SU-DHL-6 (cell line): ENCODE measurements around the gene DLG3.

ENCODE experiments used
- H2AFZ ChIP-seq: fragments of 200-600 bp; sonication (generic); 2 replicates; pipeline ENCODE4 v1.6.1; 2014; ENCODE audit warnings: low read depth, mild to moderate bottlenecking, moderate library complexity, mixed read lengths, antibody characterized with exemption, low read length; ENCODE audit not compliant: severe bottlenecking
- H3F3A ChIP-seq: fragments of 200-600 bp; shearing (Covaris generic); 2 replicates; pipeline ENCODE4 v1.6.0; 2016; ENCODE audit warnings: antibody characterized with exemption, mild to moderate bottlenecking; ENCODE audit not compliant: insufficient read depth
- H3K27ac ChIP-seq: fragments of 200-600 bp; sonication (generic); 2 replicates; pipeline ENCODE4 v1.5.1; 2016; ENCODE audit warnings: low read depth, mild to moderate bottlenecking, low read length, moderate library complexity, mixed read lengths
- H3K27me3 ChIP-seq: fragments of 200-600 bp; sonication (generic), shearing (Covaris generic); 2 replicates; pipeline ENCODE4 v1.6.0; 2014; ENCODE audit warnings: mild to moderate bottlenecking, low read length
- H3K36me3 ChIP-seq: fragments of 200-600 bp; sonication (generic); 2 replicates; pipeline ENCODE4 v1.6.1; 2014; ENCODE audit warnings: mild to moderate bottlenecking, low read length, mixed read lengths
- H3K4me2 ChIP-seq: fragments of 300-600, 200-600 bp; shearing (Covaris generic), sonication (generic); 2 replicates; pipeline ENCODE4 v1.6.0; 2014; ENCODE audit warnings: low read length, low read depth, mild to moderate bottlenecking; ENCODE audit not compliant: poor library complexity, severe bottlenecking
- H3K4me3 ChIP-seq: fragments of 200-600 bp; sonication (generic); 2 replicates; pipeline ENCODE4 v1.5.1; 2014; ENCODE audit warnings: antibody characterized with exemption, low read length, mild to moderate bottlenecking, mixed read lengths; ENCODE audit not compliant: insufficient read depth, poor library complexity, severe bottlenecking
- H3K79me2 ChIP-seq: fragments of 200-600 bp; sonication (generic); 2 replicates; pipeline ENCODE4 v1.6.1; 2014; ENCODE audit warnings: mild to moderate bottlenecking, low read length, moderate library complexity; ENCODE audit not compliant: insufficient read depth
- H3K9ac ChIP-seq: fragments of 200-600 bp; sonication (generic); 2 replicates; pipeline ENCODE4 v1.7.0; 2014; ENCODE audit warnings: mild to moderate bottlenecking, low read length
- H3K9me2 ChIP-seq: fragments of 200-600 bp; sonication (generic); replicated peaks from 2 replicates; pipeline ENCODE4 v1.6.1; 2014; ENCODE audit warnings: low read length; ENCODE audit not compliant: insufficient read depth
- H3K9me3 ChIP-seq: fragments of 200-600 bp; sonication (generic); 2 replicates; pipeline ENCODE4 v1.6.1; 2014; ENCODE audit warnings: low read length, mixed read lengths; ENCODE audit not compliant: insufficient read depth
- H4K20me1 ChIP-seq: fragments of 200-600 bp; sonication (generic); 2 replicates; pipeline ENCODE4 v1.6.1; 2014; ENCODE audit warnings: low read depth, mild to moderate bottlenecking, antibody characterized with exemption, low read length, moderate library complexity, mixed read lengths
- CTCF ChIP-seq: fragments of 200-600 bp; sonication (generic); IDR thresholded peaks from one replicate; pipeline ENCODE4 v1.5.1; 2017; ENCODE audit warnings: antibody characterized with exemption, mild to moderate bottlenecking, low read length, moderate library complexity; ENCODE audit not compliant: insufficient read depth, poor library complexity, severe bottlenecking
- EZH2phosphoT487 ChIP-seq: fragments of 200-600 bp; sonication (generic), shearing (Covaris generic); conservative IDR thresholded peaks from 2 replicates; pipeline ENCODE4 v1.6.1; 2018; ENCODE audit warnings: mild to moderate bottlenecking, antibody characterized with exemption, low read length, moderate library complexity, mixed read lengths

The DLG3 gene

GRCh38 chrX:70454441-70455365 lies 10.1 kb downstream of the DLG3 start:
- Histone ChIP-seq H3K27ac (peak overlapping the region; percentile 74), H3K27me3 (no peaks in the 10 kb centered on the region), H3K4me3 (peak overlapping the region; percentile 64), H2AFZ (peak overlapping the region; percentile 65), H3K9me2 (no peaks in the 10 kb centered on the region), H3K4me2 (peak overlapping the region; percentile 59), H3K9me3 (no peaks in the 10 kb centered on the region), H3K79me2 (no peaks in the 10 kb centered on the region), H3K9ac (peak overlapping the region; percentile 83), H4K20me1 (no peaks in the 10 kb centered on the region), H3K36me3 (no peaks in the 10 kb centered on the region), H3F3A (peaks cover 12% of the 10 kb centered on the region)
- TF ChIP-seq CTCF = peak; percentile 40
- no peak for TF ChIP-seq EZH2phosphoT487

- Histone ChIP-seq H3K4me3 (peak overlapping the region; percentile 64), H3K79me2 (no peaks in the 10 kb centered on the region)
- TF ChIP-seq CTCF (no peak), EZH2phosphoT487 (no peak)
Measured at GRCh38 chrX:70455366-70456202, 10.9 kb downstream of the DLG3 start.

GRCh38 chrX:70456256-70456655 lies 11.6 kb downstream of the DLG3 start:
- Histone ChIP-seq H2AFZ (no peak overlapping the region), H3K9me3 (no peaks in the 10 kb centered on the region), H3K27ac (no peak overlapping the region), H3K4me3 (peak overlapping the region; percentile 64), H3K36me3 (no peaks in the 10 kb centered on the region), H3K9me2 (no peaks in the 10 kb centered on the region), H3K9ac (peak overlapping the region; percentile 83), H3K27me3 (no peaks in the 10 kb centered on the region), H3F3A (peaks cover 12% of the 10 kb centered on the region), H3K4me2 (peak overlapping the region; percentile 59), H4K20me1 (no peaks in the 10 kb centered on the region), H3K79me2 (no peaks in the 10 kb centered on the region)
- TF ChIP-seq EZH2phosphoT487 (no peak), CTCF (no peak)

More at GRCh38 chrX:70455366-70456202, 10.9 kb downstream of the DLG3 start:
- Histone ChIP-seq H3K27ac (peak overlapping the region; percentile 74), H3K9me3 (no peaks in the 10 kb centered on the region), H3K9me2 (no peaks in the 10 kb centered on the region), H3K27me3 (no peaks in the 10 kb centered on the region), H4K20me1 (no peaks in the 10 kb centered on the region), H3K4me2 (peak overlapping the region; percentile 59), H2AFZ (peak overlapping the region; percentile 65), H3F3A (peaks cover 12% of the 10 kb centered on the region), H3K9ac (peak overlapping the region; percentile 83), H3K36me3 (no peaks in the 10 kb centered on the region)
